Effector memory CD4-positive, alpha-beta T cell (primary cell): ENCODE results near the gene FSD2.
"Not testable (repeated sequence)": the region's sequence is repeated elsewhere in the genome, so short reads cannot be mapped to it uniquely, and the experiment has no call there.

ENCODE experiments used
- DNase-seq, 3 donors: peaks; one replicate each; pipeline ENCODE4 v3.0.0-alpha.2; 2020
- H3K27ac ChIP-seq: 2 replicates; pipeline ENCODE4 v1.7.0; 2013; ENCODE audit warnings: mild to moderate bottlenecking, low read length, moderate library complexity; ENCODE audit not compliant: insufficient read depth, poor library complexity, severe bottlenecking
- H3K27me3 ChIP-seq: replicated peaks from 2 replicates; pipeline ENCODE4 v1.7.0; 2013; ENCODE audit warnings: mild to moderate bottlenecking, low read length; ENCODE audit not compliant: insufficient read depth, control insufficient read depth, poor library complexity, severe bottlenecking
- H3K36me3 ChIP-seq: 2 replicates; pipeline ENCODE4 v1.7.0; 2013; ENCODE audit warnings: mild to moderate bottlenecking, low read length, moderate library complexity; ENCODE audit not compliant: control insufficient read depth, insufficient read depth
- H3K4me1 ChIP-seq: 2 replicates; pipeline ENCODE4 v1.7.0; 2013; ENCODE audit warnings: low read length, mild to moderate bottlenecking; ENCODE audit not compliant: control insufficient read depth, insufficient read depth, poor library complexity, severe bottlenecking
- H3K4me3 ChIP-seq: 2 replicates; pipeline ENCODE4 v1.7.0; 2013; ENCODE audit warnings: low read length, low read depth, mild to moderate bottlenecking; ENCODE audit not compliant: insufficient read depth, poor library complexity, severe bottlenecking
- H3K9me3 ChIP-seq: 2 replicates; pipeline ENCODE4 v1.7.0; 2013; ENCODE audit warnings: mild to moderate bottlenecking, low read length, moderate library complexity; ENCODE audit not compliant: control insufficient read depth

The FSD2 gene

DNA sequence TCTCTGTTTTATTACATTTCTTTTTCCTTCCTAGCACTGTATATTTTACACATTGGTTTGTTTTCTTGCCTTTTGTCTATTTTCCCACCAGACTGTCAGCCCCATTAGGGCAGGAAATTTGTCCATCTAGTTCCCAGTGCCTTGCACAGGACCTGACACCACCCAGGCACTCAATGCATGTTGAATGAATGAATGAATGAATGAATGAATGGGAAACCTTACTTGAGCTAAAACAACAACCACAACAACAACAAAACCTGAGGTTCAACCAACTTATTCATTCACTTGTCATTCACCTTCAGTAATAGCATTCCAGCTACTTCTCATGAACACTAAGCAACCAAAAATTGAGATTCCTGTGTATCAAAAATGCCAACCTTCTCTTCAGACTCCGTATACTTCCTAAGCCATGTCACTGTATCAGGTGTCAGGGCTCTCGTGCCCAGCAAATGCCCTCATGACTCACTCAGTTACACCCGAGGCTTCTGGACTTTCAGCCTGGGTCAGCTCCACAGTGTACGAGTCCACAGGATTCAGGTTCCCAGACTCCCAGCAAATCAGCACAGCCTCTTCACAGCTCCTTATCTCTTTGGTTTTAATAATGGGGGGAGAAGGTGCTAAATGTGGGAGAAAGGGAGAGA lies 37.3 kb downstream of the FSD2 start:
- Histone ChIP-seq H3K27me3 (no peaks in the 10 kb centered on the region), H3K27ac (no peak overlapping the region), H3K4me3 (no peak overlapping the region), H3K9me3 (no peaks in the 10 kb centered on the region), H3K36me3 (peaks cover 7% of the 10 kb centered on the region), H3K4me1 (no peaks in the 10 kb centered on the region)
- DNase-seq: no peak

DNA sequence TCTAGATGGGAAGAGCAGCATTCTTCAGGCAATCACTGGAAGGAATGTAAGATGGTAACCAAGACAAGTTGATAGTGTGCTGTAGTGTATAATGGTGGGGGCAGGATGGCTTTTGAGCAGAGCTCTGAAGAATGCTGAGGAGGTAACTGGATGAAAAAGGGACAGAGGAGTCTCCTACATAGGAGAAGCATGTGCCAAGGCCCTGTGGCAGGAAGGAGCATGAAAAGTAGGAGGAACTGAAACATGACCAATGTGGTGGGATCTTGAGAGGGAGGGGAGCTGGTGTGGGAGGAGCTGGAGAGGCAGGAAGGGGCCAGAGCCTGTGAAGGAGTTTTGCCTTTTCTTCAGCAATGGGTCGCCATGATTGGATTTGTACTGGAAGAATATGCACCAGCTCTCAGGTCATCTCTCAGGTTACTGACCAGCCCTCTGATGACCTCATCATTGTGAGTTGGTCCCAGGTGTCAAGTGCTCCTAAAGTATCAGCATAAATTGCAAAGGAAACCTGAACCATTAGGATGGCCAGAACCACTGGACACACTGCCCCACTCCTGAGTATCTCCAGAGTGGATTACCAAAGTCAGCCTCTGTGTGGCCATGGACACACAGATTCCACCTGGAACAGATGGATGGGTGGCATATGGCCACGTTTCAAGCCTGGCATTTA lies 38.6 kb downstream of the FSD2 start:
- H3K27ac ChIP-seq: no peak overlapping the region
- no peaks in the 10 kb centered on the region for H3K9me3 ChIP-seq
- no peaks in the 10 kb centered on the region for H3K4me1 ChIP-seq
- H3K27me3 ChIP-seq: no peaks in the 10 kb centered on the region
- H3K4me3 ChIP-seq: no peak overlapping the region
- no peak for DNase-seq
- peaks cover 11% of the 10 kb centered on the region for H3K36me3 ChIP-seq

DNA sequence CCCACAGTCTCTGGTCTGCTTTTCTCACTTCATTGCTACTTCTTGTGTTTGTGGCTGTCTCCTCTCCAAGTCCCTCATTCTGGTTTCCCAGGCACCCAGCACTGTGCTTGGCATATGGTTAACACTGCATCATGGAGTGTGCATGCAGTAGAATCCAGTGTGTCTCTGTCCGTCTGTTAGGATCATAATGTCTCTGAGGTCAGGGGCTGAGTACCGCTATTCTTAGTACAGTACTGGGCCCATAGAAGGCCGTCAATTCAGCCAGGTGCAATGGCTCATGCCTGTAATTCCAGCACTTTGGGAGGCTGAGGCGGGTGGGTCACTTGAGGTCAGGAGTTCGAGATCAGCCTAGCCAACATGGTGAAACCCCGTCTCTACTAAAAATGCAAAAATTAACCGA lies 39.7 kb downstream of the FSD2 start:
- not testable (repeated sequence) for H3K27me3 ChIP-seq, H3K9me3 ChIP-seq, H3K4me1 ChIP-seq, DNase-seq, H3K27ac ChIP-seq, H3K4me3 ChIP-seq
- peaks cover 11% of the 10 kb centered on the region for H3K36me3 ChIP-seq

DNA sequence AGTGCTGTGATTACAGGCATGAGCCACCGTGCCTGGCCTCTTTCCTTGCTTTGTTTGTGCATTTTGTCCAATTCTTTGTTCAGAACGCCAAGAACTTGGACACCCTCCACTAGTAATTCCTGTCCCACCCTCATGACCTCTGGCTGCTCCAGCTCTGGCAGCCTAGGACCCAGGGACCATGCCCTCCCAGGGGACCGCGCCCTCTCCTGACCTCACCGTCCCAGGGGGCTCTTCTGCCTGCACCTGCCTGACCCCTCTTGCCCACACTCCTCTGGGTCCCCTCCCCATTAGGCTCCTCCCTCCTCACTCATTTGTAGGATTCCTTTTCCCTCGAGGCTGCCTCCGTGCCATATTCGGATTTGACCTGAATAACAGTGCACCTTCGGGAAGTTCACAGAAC lies 41.1 kb downstream of the FSD2 start:
- H3K27me3 ChIP-seq: no peaks in the 10 kb centered on the region
- no peak overlapping the region for H3K4me3 ChIP-seq
- no peaks in the 10 kb centered on the region for H3K9me3 ChIP-seq
- peaks cover 11% of the 10 kb centered on the region for H3K36me3 ChIP-seq
- no peak overlapping the region for H3K27ac ChIP-seq
- H3K4me1 ChIP-seq: no peaks in the 10 kb centered on the region
- no peak for DNase-seq

DNA sequence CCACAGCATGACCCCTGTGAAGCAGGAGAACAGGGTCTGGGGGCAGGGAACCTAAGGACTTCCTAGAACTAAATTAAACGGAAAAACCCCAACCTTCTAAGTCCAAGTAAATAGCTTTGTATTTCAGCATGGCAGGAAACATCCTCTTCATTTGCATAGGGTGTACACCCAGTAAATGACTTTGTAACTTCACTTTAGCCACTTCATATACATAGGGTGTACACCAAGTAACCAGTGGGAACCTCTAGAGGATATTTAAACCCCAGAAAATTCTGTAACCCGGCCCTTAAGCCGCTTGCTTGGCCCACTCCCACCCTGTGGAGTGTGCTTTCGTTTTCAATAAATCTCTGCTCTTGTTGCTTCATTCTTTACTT lies 41.8 kb downstream of the FSD2 start:
- Histone ChIP-seq H3K4me1 (no peaks in the 10 kb centered on the region), H3K27me3 (no peaks in the 10 kb centered on the region), H3K36me3 (peaks cover 11% of the 10 kb centered on the region), H3K27ac (no peak overlapping the region), H3K9me3 (no peaks in the 10 kb centered on the region), H3K4me3 (no peak overlapping the region)
- DNase-seq: no peak

DNA sequence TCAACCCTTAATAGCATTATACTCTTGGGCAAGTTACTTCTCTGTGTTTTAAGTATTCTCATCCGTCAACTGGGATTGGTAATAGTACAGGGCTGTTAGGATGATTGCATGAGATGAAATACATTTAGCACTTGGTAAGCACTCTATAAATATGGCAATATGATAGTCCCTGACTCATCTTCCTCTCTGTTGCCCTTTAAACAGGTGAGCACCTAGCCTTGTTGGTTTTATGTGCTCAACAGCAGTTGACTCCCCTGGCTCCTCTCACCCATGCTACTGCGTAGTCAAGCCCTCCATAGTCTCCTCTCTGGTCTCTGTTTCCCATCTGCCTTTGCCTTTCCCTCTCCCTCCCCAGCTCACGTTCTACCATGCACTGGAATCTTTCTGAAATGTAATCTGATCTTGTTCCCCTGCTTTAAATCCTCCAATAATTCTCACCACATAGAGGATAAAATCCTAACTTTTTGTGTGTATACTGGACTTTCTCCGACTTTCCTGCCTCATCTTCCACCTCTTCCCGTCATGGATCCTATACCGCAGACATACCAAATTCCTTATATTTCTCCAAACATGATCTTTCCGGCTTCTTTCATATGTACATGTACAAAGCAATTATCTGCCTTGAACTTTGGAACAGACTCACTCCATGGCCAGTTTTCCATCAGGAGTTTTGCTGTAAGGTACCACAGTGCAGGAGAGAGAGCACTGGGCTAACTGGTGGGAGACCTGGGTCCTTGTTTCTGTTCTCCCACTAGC lies 42.3 kb downstream of the FSD2 start:
- no peaks in the 10 kb centered on the region for H3K4me1 ChIP-seq
- no peak for DNase-seq
- H3K27me3 ChIP-seq: no peaks in the 10 kb centered on the region
- H3K27ac ChIP-seq: no peak overlapping the region
- H3K4me3 ChIP-seq: no peak overlapping the region
- peaks cover 16% of the 10 kb centered on the region for H3K36me3 ChIP-seq
- H3K9me3 ChIP-seq: no peaks in the 10 kb centered on the region

DNA sequence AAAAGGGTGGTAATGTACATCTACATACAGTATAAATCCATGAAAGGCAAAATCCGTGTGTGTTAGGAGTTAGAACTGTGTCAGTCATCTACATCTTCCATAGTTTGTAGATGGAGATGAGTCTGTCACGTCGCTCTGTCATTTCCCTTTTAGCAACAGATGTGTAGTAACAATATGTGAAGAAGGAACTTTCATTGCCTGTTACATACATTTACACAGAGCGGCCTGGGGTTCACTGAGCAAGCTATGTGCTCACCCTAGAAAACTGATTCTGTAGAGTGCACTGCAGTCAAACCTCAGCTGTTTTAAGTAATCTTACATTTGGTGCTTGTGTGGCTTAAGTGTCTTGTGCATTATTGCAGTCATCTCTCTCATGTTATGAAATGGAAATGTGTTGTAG lies 54.6 kb downstream of the FSD2 start:
- H3K4me1 ChIP-seq: peaks cover 20% of the 10 kb centered on the region
- no peak overlapping the region for H3K27ac ChIP-seq
- no peaks in the 10 kb centered on the region for H3K9me3 ChIP-seq
- peak overlapping the region; percentile 88 for H3K4me3 ChIP-seq
- H3K36me3 ChIP-seq: peaks cover 24% of the 10 kb centered on the region
- DNase-seq: no peak
- no peaks in the 10 kb centered on the region for H3K27me3 ChIP-seq

DNA sequence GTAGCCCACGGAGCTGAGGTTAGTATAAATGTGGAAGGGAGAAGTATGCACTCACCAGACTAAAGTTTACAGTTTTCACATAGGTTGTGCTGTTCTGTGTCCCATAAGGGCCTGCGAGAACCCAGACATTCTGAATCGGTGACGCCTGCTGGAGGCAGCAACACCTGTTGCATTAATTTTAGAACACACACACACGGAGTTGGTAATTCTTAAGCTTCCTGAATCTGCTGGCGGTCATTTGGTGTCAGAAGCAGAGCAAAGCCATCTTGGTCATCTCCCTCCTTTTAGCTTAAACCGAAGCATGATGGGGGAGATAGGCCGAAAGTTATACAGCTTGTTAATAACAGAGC lies 55.1 kb downstream of the FSD2 start:
- Histone ChIP-seq H3K27me3 (no peaks in the 10 kb centered on the region), H3K9me3 (no peaks in the 10 kb centered on the region), H3K36me3 (peaks cover 19% of the 10 kb centered on the region), H3K4me1 (peaks cover 20% of the 10 kb centered on the region), H3K4me3 (peak overlapping the region; percentile 88), H3K27ac (peak overlapping the region; percentile 76)
- DNase-seq: peak in 1 of 3 donors; percentile 1

DNA sequence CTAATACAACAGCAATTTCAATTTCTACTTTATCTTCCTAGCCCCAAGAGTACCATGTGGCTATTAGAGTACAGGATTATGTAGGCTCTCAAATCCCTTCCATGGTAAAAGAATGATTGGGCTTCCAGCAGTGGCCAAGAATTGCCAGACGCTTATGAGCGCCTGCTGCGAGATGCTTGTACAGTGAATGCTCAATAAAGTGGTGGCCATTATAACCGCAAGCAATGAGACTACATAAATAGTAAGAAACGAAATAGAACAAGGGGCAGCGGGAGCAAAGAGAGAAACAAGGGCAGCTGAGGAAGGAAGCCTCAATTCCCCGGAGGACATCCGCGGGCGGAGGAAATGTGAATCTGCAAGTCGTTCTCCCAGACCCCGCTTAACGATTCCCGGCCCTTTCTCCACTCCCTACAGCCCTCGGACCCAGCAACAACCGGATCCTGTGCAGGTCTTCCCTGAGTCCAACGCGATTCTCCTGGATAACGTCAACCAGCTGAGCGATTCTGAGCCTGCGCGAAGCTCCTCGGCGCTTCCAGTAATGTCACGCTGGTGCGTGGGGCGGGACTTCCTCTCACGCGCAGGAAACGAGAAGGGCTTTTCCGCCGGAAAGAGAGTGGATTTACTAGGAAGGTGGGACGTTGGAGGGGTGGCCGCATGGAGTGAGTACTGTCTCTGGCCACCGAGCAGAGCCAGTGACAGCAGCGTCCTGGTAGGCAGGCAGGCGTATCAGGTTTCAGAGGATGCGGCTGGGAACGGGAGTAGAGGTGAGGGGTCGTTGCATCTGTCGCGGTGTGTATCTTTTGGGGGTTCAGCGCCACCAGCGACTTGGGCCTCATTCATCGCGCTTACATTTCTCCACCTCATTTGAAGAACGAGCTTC lies 55.7 kb downstream of the FSD2 start:
- Histone ChIP-seq H3K4me3 (peak overlapping the region; percentile 88), H3K4me1 (peaks cover 20% of the 10 kb centered on the region), H3K27me3 (no peaks in the 10 kb centered on the region), H3K27ac (peak overlapping the region; percentile 76), H3K36me3 (peaks cover 12% of the 10 kb centered on the region), H3K9me3 (no peaks in the 10 kb centered on the region)
- peak; percentile 59 to 73 (median 72) for DNase-seq
